ENCODE measurements around the gene ASAH2B. TPM values are rescaled to one million over a fixed set of nuclear protein-coding genes. Genes with fewer than 3 reads are reported as not detected.
"Not testable (repeated sequence)": the region's sequence is repeated elsewhere in the genome, so short reads cannot be mapped to it uniquely, and the experiment has no call there.

The ASAH2B gene
- polyA plus RNA-seq (2012; ENCODE audit: insufficient read depth, insufficient read length): not detected

GRCh38 chr10:50739618-50740292, at the start of gene ASAH2B:
Gene ASAH2B (plus strand): TSS chr10:50739936. CDS start chr10:50745131, 5,195 bp downstream.
- no peak within 1 kb of the TSS for H3K4me3 ChIP-seq (ENCODE audit: low read length)
- DNase-seq (ENCODE audit: low read depth, low spot score): no peak

DNA sequence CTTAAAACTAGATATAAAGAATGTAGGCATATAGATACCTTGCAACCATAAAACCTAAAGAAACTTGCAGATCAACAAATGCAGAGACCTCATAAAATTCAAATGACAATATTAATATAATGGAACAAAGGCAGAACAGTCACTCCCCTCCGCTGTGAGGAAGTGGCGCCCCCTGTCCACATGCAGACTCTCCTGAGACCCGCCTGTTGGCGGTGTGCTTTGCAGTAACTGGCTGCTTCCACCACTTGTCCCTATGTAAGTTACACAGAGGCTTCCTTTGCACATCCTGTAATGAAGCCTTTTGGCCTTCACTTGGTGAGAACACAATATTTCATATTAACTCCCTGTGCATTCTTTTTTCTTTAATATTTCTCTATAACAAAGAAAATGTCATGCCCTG, 41.9 kb upstream of the ASAH2B start:
- H3K4me3 ChIP-seq (ENCODE audit: low read length); DNase-seq (ENCODE audit: low read depth, low spot score): not testable (repeated sequence)

GRCh38 chr10:50701947-50702346, 37.8 kb upstream of the ASAH2B start:
- not testable (repeated sequence) for H3K4me3 ChIP-seq (ENCODE audit: low read length); DNase-seq (ENCODE audit: low read depth, low spot score)

DNA sequence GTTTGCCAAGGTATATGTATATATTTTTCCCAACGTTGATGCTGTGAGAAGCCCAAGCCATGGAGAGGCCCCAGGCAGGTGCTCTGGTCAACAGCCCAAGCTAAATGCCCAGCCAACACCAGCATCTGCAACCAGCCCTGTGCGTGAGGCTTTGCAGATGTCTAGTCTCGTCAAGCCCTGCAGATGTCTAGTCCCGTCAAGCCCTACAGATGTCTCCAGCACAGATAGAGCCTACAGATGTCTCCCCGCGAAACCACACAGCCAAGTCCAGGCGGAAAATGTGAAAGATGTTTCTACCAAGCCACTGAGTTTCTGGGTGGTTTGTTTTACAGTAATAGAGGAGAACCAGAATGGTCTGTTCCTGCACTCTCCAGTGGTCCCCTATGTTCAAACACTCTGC, 36.7 kb upstream of the ASAH2B start:
- H3K4me3 ChIP-seq (ENCODE audit: low read length): not testable (repeated sequence)
- peak; percentile 1 for DNase-seq (ENCODE audit: low read depth, low spot score)

DNA sequence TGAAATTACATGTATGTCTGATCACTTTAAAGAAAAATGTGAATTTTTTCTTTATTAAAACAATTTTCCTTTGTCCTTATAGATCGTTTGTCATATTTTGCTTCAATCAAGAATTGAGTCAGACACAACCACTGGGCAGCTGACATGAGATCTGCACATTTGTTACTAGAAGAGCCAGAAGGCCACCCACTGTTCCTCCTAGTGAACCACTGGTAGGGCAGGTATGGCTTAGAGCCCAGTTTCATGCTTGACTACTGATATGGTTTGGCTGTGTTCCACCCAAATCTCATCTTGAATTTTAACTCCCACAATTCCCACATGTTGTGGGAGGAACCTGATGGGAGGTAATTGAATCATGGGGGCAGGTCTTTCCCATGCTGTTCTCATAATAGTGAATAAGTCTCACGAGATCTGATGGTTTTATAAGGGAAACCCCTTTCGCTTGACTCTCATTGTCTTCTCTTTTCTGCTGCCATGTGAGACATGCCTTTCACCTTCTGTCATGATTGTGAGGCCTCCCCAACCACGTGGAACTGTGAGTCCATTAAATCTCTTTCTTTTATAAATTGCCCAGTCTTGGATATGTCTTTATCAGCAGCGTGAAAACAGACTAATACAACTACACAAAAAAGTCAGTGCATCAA, 35.2 kb upstream of the ASAH2B start:
- DNase-seq (ENCODE audit: low read depth, low spot score): not testable (repeated sequence)

DNA sequence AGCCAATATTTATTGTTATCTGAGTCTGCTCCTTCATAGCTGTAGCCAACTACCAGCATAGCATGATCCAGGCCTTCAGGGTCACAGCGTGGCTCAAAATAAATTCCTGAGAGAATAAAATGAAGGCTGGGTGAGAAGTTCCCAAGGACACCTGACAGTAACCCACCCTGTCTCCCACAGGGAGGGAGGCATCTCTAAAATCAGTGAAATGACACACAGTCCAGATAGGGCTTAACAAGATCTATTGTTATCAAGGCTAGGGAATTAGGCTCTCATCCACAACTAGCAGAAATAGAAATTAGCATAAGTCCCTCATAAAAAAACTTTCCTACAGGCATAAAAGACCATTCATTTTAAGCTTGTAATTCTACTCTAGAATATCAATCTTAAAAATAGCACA, 33.7 kb upstream of the ASAH2B start:
- not testable (repeated sequence) for DNase-seq (ENCODE audit: low read depth, low spot score); H3K4me3 ChIP-seq (ENCODE audit: low read length)

More for the DNA sequence above, 35.2 kb upstream of the ASAH2B start:
- not testable (repeated sequence) for H3K4me3 ChIP-seq (ENCODE audit: low read length)

DNA sequence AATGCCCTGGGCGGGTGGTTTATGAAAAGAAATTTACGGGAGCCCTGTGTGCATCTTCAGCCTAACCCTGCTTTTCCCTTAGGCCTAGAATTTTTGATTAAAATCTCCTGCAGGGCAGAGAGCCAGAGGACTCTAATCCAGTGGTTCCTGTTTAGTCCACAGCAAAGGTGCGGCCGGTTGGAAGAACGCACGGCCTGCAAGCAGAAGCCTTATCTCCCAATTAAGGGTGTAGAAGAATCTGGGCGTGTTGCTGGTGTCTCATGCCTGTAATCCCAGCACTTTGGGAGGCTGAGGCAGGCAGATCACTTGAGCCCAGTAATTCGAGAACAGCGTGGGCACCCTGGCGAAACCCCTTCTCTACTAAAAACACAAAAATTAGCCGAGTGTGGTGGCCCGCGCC, 29.5 kb upstream of the ASAH2B start:
- not testable (repeated sequence) for H3K4me3 ChIP-seq (ENCODE audit: low read length); DNase-seq (ENCODE audit: low read depth, low spot score)

DNA sequence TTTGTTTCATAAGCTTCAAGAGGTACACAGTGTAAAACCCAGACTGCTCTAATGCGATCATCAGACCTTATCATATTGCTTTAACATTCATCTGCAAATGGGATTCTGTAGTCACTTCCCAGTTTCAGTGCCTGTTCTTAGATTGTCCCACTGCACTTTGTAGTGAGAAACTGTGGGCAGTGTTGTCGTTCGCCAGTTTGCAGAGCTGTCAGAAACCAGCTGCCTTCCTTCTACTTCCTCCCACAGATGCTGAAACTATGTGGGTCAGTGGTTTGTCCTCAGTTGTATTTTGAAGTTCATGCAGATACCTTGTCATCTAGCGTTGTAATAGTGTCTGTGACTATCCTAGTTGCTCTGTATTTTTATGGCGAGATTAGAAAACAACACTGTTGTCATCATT, 15.9 kb upstream of the ASAH2B start:
- H3K4me3 ChIP-seq (ENCODE audit: low read length); DNase-seq (ENCODE audit: low read depth, low spot score): not testable (repeated sequence)

GRCh38 chr10:50728112-50728511, 11.6 kb upstream of the ASAH2B start:
- H3K4me3 ChIP-seq (ENCODE audit: low read length); DNase-seq (ENCODE audit: low read depth, low spot score): not testable (repeated sequence)

- not testable (repeated sequence) for H3K4me3 ChIP-seq (ENCODE audit: low read length); DNase-seq (ENCODE audit: low read depth, low spot score)
These were observed 634 bp upstream of the ASAH2B start for GRCh38 chr10:50738987-50739617.

DNA sequence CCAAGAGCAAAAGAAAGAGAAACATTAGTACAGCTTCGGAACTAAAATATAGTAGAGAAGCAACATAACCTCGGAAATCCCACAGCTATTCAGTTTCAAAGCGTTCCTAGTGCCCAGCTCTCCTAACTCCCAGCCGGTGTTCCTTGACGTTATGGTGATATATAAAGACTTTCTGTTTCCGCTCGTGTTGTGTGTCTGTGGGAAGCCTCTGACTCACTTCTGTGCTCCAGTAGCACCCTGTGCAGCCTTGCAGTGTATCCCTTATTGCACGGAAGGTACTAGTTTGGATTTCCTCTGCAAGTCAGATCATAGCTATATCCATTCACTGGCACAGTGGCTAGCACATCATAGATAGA, 535 bp downstream of the ASAH2B start:
- H3K4me3 ChIP-seq (ENCODE audit: low read length): no peak overlapping the region
- DNase-seq (ENCODE audit: low read depth, low spot score): no peak

GRCh38 chr10:50742820-50743219, 3.1 kb downstream of the ASAH2B start:
- not testable (repeated sequence) for H3K4me3 ChIP-seq (ENCODE audit: low read length); DNase-seq (ENCODE audit: low read depth, low spot score)

GRCh38 chr10:50766774-50767513, 27.2 kb downstream of the ASAH2B start:
- not testable (repeated sequence) for H3K4me3 ChIP-seq (ENCODE audit: low read length); DNase-seq (ENCODE audit: low read depth, low spot score)

GRCh38 chr10:50772042-50772441, 32.3 kb downstream of the ASAH2B start:
- not testable (repeated sequence) for DNase-seq (ENCODE audit: low read depth, low spot score); H3K4me3 ChIP-seq (ENCODE audit: low read length)

DNA sequence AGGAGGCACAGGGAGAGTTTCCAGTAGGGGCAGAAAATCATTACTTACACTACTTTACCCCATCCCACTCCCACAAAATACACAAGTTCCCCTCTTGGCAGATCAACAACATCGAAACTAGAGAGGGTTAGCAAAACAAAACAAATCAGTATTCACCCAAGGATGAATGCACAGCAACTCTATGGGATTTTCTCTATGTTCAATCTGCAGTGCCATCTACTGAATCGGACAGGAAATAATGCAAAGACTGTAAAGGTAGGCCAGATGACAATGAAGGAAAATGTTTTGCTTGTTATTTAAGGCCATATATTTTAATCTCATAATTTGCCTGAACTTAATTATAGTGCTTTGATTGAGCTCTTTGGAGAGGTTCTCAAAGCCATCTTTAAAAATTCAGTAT, 35.1 kb downstream of the ASAH2B start:
- DNase-seq (ENCODE audit: low read depth, low spot score); H3K4me3 ChIP-seq (ENCODE audit: low read length): not testable (repeated sequence)

DNA sequence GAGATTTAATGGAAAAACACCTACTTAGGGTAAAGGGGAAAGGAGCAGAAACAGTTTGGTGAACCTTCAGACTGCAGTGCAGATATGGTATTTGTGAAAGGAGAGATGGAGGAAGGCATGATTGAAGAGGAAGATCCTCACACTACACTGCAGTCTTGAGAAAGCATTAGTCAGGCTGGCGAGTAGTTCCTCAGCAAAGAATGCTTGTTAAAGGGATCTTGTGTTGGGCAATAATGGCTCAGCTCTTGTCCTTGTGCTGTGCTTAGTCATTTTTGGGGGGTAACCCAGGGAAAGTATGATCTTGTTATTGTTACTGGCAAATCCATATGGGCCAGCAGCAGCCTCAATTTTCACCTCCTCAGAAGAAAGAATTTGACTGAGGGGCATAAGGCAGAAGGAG, 40.3 kb downstream of the ASAH2B start:
- DNase-seq (ENCODE audit: low read depth, low spot score); H3K4me3 ChIP-seq (ENCODE audit: low read length): not testable (repeated sequence)

- DNase-seq (ENCODE audit: low read depth, low spot score); H3K4me3 ChIP-seq (ENCODE audit: low read length): not testable (repeated sequence)
These were observed 42.3 kb downstream of the ASAH2B start for GRCh38 chr10:50782017-50782416.

GRCh38 chr10:50787962-50788361, 48.2 kb downstream of the ASAH2B start:
- DNase-seq (ENCODE audit: low read depth, low spot score); H3K4me3 ChIP-seq (ENCODE audit: low read length): not testable (repeated sequence)
